DOHH2 (cell line): Measurements from ENCODE around the gene ATG2B.

Experiments
- CTCF ChIP-seq: fragments of 200-600 bp; sonication (generic); IDR thresholded peaks from one replicate; pipeline ENCODE4 v1.5.1; 2014; ENCODE audit warnings: antibody characterized with exemption, mild to moderate bottlenecking, low read depth, low read length; ENCODE audit not compliant: poor library complexity, severe bottlenecking
- EZH2phosphoT487 ChIP-seq: fragments of 200-600 bp; sonication (generic); IDR thresholded peaks from 2 replicates; pipeline ENCODE4 v1.6.1; 2017; ENCODE audit warnings: borderline replicate concordance, mild to moderate bottlenecking, antibody characterized with exemption, low read length, moderate library complexity, mixed read lengths

GRCh38 chr14:96229315-96229714 is 133.8 kb downstream of the ATG2B start:
- TF ChIP-seq CTCF (no peak), EZH2phosphoT487 (no peak)
